MCF 10A (cell line): ENCODE measurements around the gene FAM222A. TPM values are rescaled to one million over a fixed set of nuclear protein-coding genes. Genes with fewer than 3 reads are reported as not detected.

Experiments used
- BruUV-seq: library from RNA; stranded (reverse); fragments of 400-500 nt; replicated peaks from 2 replicates; lab custom pipeline; 2021; lab: Mats Ljungman, UMichigan
- CTCF ChIA-PET: fragments of 300-600 bp; sonication (Branson Sonifier 250); formaldehyde crosslinking; extraction: SDS; loops from one replicate; lab custom pipeline; 2021; ENCODE audit warnings: antibody characterized with exemption, inconsistent platforms; lab: Yijun Ruan, JAX
- POLR2A ChIA-PET: fragments of 300-600, 350-650 bp; sonication (Branson Sonifier 250); formaldehyde crosslinking; extraction: SDS; loops from one replicate; lab custom pipeline; 2020; ENCODE audit warnings: antibody characterized with exemption, inconsistent platforms; lab: Yijun Ruan, JAX
- DNase-seq: peaks from one replicate; pipeline ENCODE4 v3.0.0-alpha.2; 2018; ENCODE audit not compliant: unreplicated experiment
- H3K27ac Mint-ChIP-seq: one replicate; pipeline ENCODE4 v1.8.0; 2022; ENCODE audit warnings: mild to moderate bottlenecking, low read depth, mixed read lengths; ENCODE audit not compliant: unreplicated experiment
- H3K27me3 Mint-ChIP-seq: one replicate; pipeline ENCODE4 v1.8.0; 2022; ENCODE audit warnings: mixed read lengths; ENCODE audit not compliant: insufficient read depth, unreplicated experiment
- H3K36me3 Mint-ChIP-seq: one replicate; pipeline ENCODE4 v1.8.0; 2022; ENCODE audit warnings: mild to moderate bottlenecking, moderate library complexity, mixed read lengths; ENCODE audit not compliant: insufficient read depth, unreplicated experiment
- H3K4me1 Mint-ChIP-seq: one replicate; pipeline ENCODE4 v1.8.0; 2022; ENCODE audit warnings: mixed read lengths; ENCODE audit not compliant: insufficient read depth, unreplicated experiment
- H3K4me3 Mint-ChIP-seq: one replicate; pipeline ENCODE4 v1.8.0; 2022; ENCODE audit warnings: mild to moderate bottlenecking, moderate library complexity, mixed read lengths; ENCODE audit not compliant: unreplicated experiment
- H3K9me3 Mint-ChIP-seq: one replicate; pipeline ENCODE4 v1.8.0; 2022; ENCODE audit warnings: mixed read lengths; ENCODE audit not compliant: unreplicated experiment
- intact Hi-C: fragments of 100-400 bp; cut with micrococcal nuclease; formaldehyde crosslinking; loops from 2 replicates; pipeline ENCODE4 v1.14.1; 2022
- total RNA-seq: library from RNA; stranded (reverse); gene quantifications from 2 replicates; pipeline ENCODE4 v1.2.3, GENCODE V29; 2022
- TF ChIP-seq, protein P1 (sequence below): fragments of 200-600 bp; IDR thresholded peaks from one replicate; pipeline ENCODE4 v1.8.0; 2022; ENCODE audit warnings: antibody characterized with exemption, mild to moderate bottlenecking; ENCODE audit not compliant: unreplicated experiment

The FAM222A gene
- total RNA-seq, 1 experiment from 2014 or later: 0.19 TPM

DNA sequence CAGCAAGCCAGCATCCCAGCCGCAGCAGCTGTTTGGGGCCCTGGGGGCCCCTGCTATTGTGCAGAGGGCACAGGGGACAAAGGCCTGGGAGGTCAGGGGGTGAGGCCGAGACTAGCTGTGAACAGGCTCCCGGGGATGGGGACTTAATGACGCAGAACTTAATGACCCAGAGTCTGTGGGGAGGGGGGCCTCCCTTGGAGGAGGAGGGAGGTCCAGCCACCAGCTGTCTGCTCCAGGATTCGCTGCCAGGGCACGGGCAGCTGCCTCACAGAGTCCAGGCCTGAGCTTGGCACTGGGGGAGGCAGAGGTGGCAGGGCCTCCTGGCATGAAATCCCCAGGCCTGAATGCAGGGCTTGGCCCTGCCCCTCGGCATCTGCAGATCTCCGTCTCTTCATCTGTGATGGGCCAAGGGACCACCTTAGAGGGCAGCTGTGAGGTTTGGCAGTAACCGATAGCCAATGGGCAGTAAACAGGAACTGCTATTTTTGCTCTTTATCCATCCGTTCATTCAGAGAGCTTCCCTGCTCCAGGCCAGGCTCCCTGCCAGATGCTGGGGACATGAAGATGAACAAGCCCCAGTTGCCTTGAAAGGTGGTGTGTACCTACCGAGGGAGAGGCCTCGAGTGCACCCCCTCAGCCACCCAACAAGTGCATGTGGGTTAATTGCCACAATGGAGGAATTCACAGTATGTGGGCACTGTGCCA, 6.7 kb downstream of the FAM222A start:
- Mint-ChIP-seq H3K27ac (no peak overlapping the region), H3K36me3 (no peaks in the 10 kb centered on the region), H3K4me1 (no peaks in the 10 kb centered on the region), H3K27me3 (no peaks in the 10 kb centered on the region), H3K4me3 (no peak overlapping the region), H3K9me3 (no peaks in the 10 kb centered on the region)
- intact Hi-C loops: no loop called here
- TF ChIP-seq, protein P1, sequence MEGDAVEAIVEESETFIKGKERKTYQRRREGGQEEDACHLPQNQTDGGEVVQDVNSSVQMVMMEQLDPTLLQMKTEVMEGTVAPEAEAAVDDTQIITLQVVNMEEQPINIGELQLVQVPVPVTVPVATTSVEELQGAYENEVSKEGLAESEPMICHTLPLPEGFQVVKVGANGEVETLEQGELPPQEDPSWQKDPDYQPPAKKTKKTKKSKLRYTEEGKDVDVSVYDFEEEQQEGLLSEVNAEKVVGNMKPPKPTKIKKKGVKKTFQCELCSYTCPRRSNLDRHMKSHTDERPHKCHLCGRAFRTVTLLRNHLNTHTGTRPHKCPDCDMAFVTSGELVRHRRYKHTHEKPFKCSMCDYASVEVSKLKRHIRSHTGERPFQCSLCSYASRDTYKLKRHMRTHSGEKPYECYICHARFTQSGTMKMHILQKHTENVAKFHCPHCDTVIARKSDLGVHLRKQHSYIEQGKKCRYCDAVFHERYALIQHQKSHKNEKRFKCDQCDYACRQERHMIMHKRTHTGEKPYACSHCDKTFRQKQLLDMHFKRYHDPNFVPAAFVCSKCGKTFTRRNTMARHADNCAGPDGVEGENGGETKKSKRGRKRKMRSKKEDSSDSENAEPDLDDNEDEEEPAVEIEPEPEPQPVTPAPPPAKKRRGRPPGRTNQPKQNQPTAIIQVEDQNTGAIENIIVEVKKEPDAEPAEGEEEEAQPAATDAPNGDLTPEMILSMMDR: no peak
- no peak for DNase-seq
- ChIA-PET POLR2A (interaction anchor here (1.2 kb wide), 1 partner anchor 9 kb away, joined by 4 read pairs; no protein-coding TSS in a partner anchor), CTCF (interaction anchor here (0.6 kb wide), 2 partner anchors 65 to 1149 kb away, joined by 3 read pairs; no protein-coding TSS in a partner anchor)
- no TSS peak for BruUV-seq

DNA sequence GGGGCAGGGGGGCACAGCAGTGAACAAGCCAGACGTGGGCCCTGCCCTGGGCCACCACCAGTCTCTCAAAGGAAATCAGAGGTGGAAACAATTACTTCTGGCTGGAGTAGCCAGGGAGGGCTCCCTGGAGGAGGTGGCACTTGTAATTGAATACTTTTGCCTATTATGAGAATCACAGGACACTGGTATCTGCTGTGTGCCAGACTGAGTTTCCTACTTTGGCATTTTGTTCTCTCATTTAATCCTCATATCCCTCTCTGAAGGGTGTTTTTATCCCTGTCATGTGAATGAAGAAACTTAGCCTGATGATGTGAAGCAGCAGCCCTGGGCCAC, 7.2 kb downstream of the FAM222A start:
- ChIA-PET POLR2A (no interaction called here), CTCF (interaction anchor here (0.6 kb wide), 1 partner anchor 74 kb away, joined by 3 read pairs; no protein-coding TSS in a partner anchor)
- no peak for DNase-seq
- no peaks in the 10 kb centered on the region for H3K4me1 Mint-ChIP-seq
- H3K4me3 Mint-ChIP-seq: no peak overlapping the region
- no peaks in the 10 kb centered on the region for H3K9me3 Mint-ChIP-seq
- no peaks in the 10 kb centered on the region for H3K36me3 Mint-ChIP-seq
- no peak overlapping the region for H3K27ac Mint-ChIP-seq
- intact Hi-C loops: no loop called here
- TF ChIP-seq, protein P1: no peak
- H3K27me3 Mint-ChIP-seq: no peaks in the 10 kb centered on the region
- no TSS peak for BruUV-seq

DNA sequence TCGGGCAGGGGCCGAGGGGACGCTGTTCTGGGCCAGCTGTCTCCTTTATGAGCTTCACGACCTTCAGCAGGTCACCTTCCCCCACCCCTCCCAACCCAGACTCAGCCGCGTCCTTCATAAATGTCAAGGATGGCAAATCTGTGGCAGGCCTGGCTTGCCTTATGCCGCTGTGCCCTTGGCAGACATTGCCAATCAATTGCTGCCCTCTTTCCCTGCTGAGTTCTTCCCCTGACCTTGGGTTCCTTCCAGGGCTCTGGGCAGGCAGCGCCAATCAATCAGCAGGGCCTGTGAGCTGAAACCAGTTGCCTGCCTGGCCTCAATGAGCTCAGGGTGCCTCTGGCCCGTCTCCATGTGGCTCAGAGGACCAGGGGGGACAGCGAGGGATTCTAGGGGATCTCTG, 7.7 kb downstream of the FAM222A start:
- Mint-ChIP-seq H3K9me3 (no peaks in the 10 kb centered on the region), H3K27me3 (no peaks in the 10 kb centered on the region), H3K27ac (no peak overlapping the region), H3K36me3 (no peaks in the 10 kb centered on the region), H3K4me1 (no peaks in the 10 kb centered on the region), H3K4me3 (no peak overlapping the region)
- ChIA-PET CTCF (interaction anchor here (0.6 kb wide), 1 partner anchor 74 kb away, joined by 3 read pairs; no protein-coding TSS in a partner anchor), POLR2A (interaction anchor here (0.6 kb wide), 1 partner anchor 30 kb away, joined by 4 read pairs; no protein-coding TSS in a partner anchor)
- TF ChIP-seq, protein P1: no peak
- intact Hi-C loops: no loop called here
- BruUV-seq: no TSS peak
- no peak for DNase-seq

DNA sequence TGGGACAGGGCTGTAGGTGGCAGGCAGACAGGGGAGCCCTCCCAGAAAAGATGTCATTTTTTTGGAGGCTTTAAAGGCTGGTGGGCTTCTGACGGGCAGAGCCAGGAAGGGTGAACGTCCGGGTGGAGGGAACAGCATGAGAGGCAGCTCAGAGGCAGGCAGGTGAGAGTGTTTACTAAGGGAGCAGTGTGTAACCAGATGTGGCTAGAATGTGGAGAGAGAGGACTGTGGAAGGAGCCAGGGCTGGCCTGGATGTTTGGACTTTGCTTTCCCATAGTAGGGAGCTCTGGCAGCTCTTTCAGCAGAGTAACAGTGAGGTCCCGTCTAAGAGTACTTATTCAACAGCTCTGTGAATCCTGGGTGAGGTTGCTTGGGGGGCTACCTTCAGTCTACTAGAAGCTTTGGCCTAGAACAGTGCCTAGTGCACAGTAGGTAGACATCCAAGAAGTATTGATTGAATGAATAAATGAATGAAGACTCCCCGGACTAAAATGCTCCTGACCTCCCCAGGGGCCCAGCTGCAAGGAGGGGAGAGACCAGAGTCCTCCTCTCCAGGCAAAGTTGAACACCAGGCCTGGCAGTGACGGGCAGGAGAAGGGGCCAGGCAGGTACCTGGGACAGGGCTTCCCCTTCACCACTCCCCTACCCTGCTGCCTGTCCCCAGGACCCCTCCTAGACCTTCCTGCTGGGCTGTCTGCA, 8.5 kb downstream of the FAM222A start:
- POLR2A ChIA-PET: interaction anchor here (0.6 kb wide), 1 partner anchor 29 kb away, joined by 4 read pairs; no protein-coding TSS in a partner anchor
- BruUV-seq: no TSS peak
- no peak overlapping the region for H3K27ac Mint-ChIP-seq

More for the DNA sequence above, 8.5 kb downstream of the FAM222A start:
- CTCF ChIA-PET: interaction anchor here (0.6 to 1.1 kb wide), 3 partner anchors 123 to 426 kb away, joined by 3 to 5 read pairs (median 3); no protein-coding TSS in a partner anchor
- Mint-ChIP-seq H3K4me3 (no peak overlapping the region), H3K4me1 (no peaks in the 10 kb centered on the region), H3K27me3 (no peaks in the 10 kb centered on the region), H3K9me3 (no peaks in the 10 kb centered on the region), H3K36me3 (no peaks in the 10 kb centered on the region)
- no peak for DNase-seq
- TF ChIP-seq, protein P1: no peak
- intact Hi-C loops: no loop called here
